Karpas-422 (cell line): ENCODE data around the gene KCNN2. TPM values are rescaled to one million over a fixed set of nuclear protein-coding genes. Genes with fewer than 3 reads are reported as not detected.

Source experiments
- DNase-seq: peaks from one replicate; pipeline ENCODE4 v3.0.0-alpha.2; 2015
- H2AFZ ChIP-seq: fragments of 200-600 bp; sonication (generic); 2 replicates; pipeline ENCODE4 v1.6.1; 2014; ENCODE audit warnings: antibody characterized with exemption, low read length, mixed read lengths
- H3K27ac ChIP-seq: fragments of 200-600 bp; sonication (generic); 2 replicates; pipeline ENCODE4 v1.5.1; 2014; ENCODE audit warnings: mild to moderate bottlenecking, low read length, moderate library complexity
- H3K27me3 ChIP-seq: fragments of 200-600 bp; sonication (generic); 2 replicates; pipeline ENCODE4 v1.6.1; 2014; ENCODE audit warnings: low read length, mixed read lengths
- H3K36me3 ChIP-seq: fragments of 200-600 bp; sonication (generic); 2 replicates; pipeline ENCODE4 v1.6.1; 2014; ENCODE audit warnings: low read length, mixed read lengths; ENCODE audit not compliant: insufficient read depth
- H3K4me1 ChIP-seq: fragments of 200-600 bp; sonication (generic); 2 replicates; pipeline ENCODE4 v1.6.1; 2014; ENCODE audit warnings: mild to moderate bottlenecking, low read length, mixed read lengths
- H3K4me2 ChIP-seq: fragments of 200-600 bp; sonication (generic); 2 replicates; pipeline ENCODE4 v1.6.1; 2014; ENCODE audit warnings: low read length, low read depth, mild to moderate bottlenecking; ENCODE audit not compliant: poor library complexity, severe bottlenecking
- H3K4me3 ChIP-seq: fragments of 200-600 bp; sonication (generic); 2 replicates; pipeline ENCODE4 v1.5.1; 2014; ENCODE audit warnings: mild to moderate bottlenecking, antibody characterized with exemption, low read length, mixed read lengths
- H3K79me2 ChIP-seq: fragments of 200-600 bp; sonication (generic); 2 replicates; pipeline ENCODE4 v1.6.1; 2014; ENCODE audit warnings: mild to moderate bottlenecking, low read length, mixed read lengths
- H3K9ac ChIP-seq: fragments of 200-600 bp; sonication (generic); 2 replicates; pipeline ENCODE4 v1.6.0; 2014; ENCODE audit warnings: low read length
- H3K9me2 ChIP-seq: fragments of 200-600 bp; sonication (generic), shearing (Covaris generic); replicated peaks from 2 replicates; pipeline ENCODE4 v1.6.0; 2014; ENCODE audit warnings: mild to moderate bottlenecking, low read length, moderate library complexity; ENCODE audit not compliant: insufficient read depth
- H3K9me3 ChIP-seq: fragments of 300-700, 200-600 bp; sonication (generic); 2 replicates; pipeline ENCODE4 v1.6.1; 2014; ENCODE audit warnings: low read length, mixed read lengths
- H4K20me1 ChIP-seq: fragments of 200-600 bp; sonication (generic); 2 replicates; pipeline ENCODE4 v1.6.1; 2014; ENCODE audit warnings: mild to moderate bottlenecking, antibody characterized with exemption, low read length, low read depth; ENCODE audit not compliant: insufficient read depth
- total RNA-seq: library from RNA; depleted of rRNA; stranded (reverse); fragments of >200 nt; shearing (Covaris generic); gene quantifications from 2 replicates; pipeline ENCODE4 v1.2.3, GENCODE V29; 2014; ENCODE audit warnings: low replicate concordance

Gene KCNN2
- total RNA-seq, 1 experiment from 2014 or later: not detected

- DNase-seq: no peak
- no peaks in the 10 kb centered on the region for H4K20me1 ChIP-seq
- H3K27ac ChIP-seq: no peak overlapping the region
- no peaks in the 10 kb centered on the region for H3K79me2 ChIP-seq
- H3K9ac ChIP-seq: no peak overlapping the region
- no peak overlapping the region for H3K4me2 ChIP-seq
- H3K36me3 ChIP-seq: no peaks in the 10 kb centered on the region
- no peaks in the 10 kb centered on the region for H3K9me3 ChIP-seq
- H3K4me3 ChIP-seq: no peak overlapping the region
- H3K27me3 ChIP-seq: no peaks in the 10 kb centered on the region
- no peaks in the 10 kb centered on the region for H3K4me1 ChIP-seq
- no peak overlapping the region for H2AFZ ChIP-seq
- H3K9me2 ChIP-seq: no peaks in the 10 kb centered on the region
These were observed 34.4 kb upstream of the KCNN2 start for GRCh38 chr5:114327474-114327873.

GRCh38 chr5:114327987-114328386 lies 33.9 kb upstream of the KCNN2 start:
- H4K20me1 ChIP-seq: no peaks in the 10 kb centered on the region
- H3K36me3 ChIP-seq: no peaks in the 10 kb centered on the region
- no peak overlapping the region for H2AFZ ChIP-seq
- no peaks in the 10 kb centered on the region for H3K9me3 ChIP-seq
- H3K27ac ChIP-seq: no peak overlapping the region
- H3K27me3 ChIP-seq: no peaks in the 10 kb centered on the region
- no peaks in the 10 kb centered on the region for H3K79me2 ChIP-seq
- H3K4me3 ChIP-seq: no peak overlapping the region
- H3K4me1 ChIP-seq: no peaks in the 10 kb centered on the region
- no peak overlapping the region for H3K4me2 ChIP-seq
- no peak for DNase-seq
- H3K9me2 ChIP-seq: no peaks in the 10 kb centered on the region
- H3K9ac ChIP-seq: no peak overlapping the region

- H3K36me3 ChIP-seq: no peaks in the 10 kb centered on the region
- no peaks in the 10 kb centered on the region for H4K20me1 ChIP-seq
- H3K27me3 ChIP-seq: no peaks in the 10 kb centered on the region
These were observed 30.8 kb upstream of the KCNN2 start for GRCh38 chr5:114330916-114331531.

DNA sequence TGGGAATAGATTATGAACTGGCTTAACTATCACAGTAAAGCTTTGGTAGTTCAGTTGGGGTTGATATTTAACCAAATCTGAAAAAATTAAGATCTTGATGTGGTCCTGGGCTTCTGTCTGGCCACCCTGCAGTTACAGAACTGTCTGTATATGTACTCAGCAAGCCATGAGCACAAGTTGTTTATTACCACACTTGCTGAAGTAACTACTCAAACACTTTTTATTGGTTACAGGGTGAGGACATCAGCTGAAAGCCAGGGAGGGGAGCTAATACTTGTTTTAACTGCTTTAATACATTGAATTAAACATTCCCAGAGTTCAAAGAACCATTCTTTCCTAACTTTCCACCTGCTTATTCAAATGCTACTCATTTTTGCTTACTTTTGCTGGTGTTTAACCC lies 29.4 kb upstream of the KCNN2 start:
- no peaks in the 10 kb centered on the region for H3K9me3 ChIP-seq
- no peaks in the 10 kb centered on the region for H4K20me1 ChIP-seq
- H3K4me3 ChIP-seq: no peak overlapping the region
- no peak overlapping the region for H3K4me2 ChIP-seq
- H3K4me1 ChIP-seq: no peaks in the 10 kb centered on the region
- H3K9me2 ChIP-seq: no peaks in the 10 kb centered on the region
- no peak overlapping the region for H2AFZ ChIP-seq
- H3K9ac ChIP-seq: no peak overlapping the region
- H3K27ac ChIP-seq: no peak overlapping the region
- no peaks in the 10 kb centered on the region for H3K27me3 ChIP-seq
- H3K79me2 ChIP-seq: no peaks in the 10 kb centered on the region
- DNase-seq: no peak
- H3K36me3 ChIP-seq: no peaks in the 10 kb centered on the region

More at GRCh38 chr5:114330916-114331531, 30.8 kb upstream of the KCNN2 start:
- Histone ChIP-seq H3K79me2 (no peaks in the 10 kb centered on the region), H2AFZ (no peak overlapping the region), H3K9me3 (no peaks in the 10 kb centered on the region), H3K4me2 (no peak overlapping the region), H3K9me2 (no peaks in the 10 kb centered on the region), H3K4me3 (no peak overlapping the region), H3K9ac (no peak overlapping the region), H3K4me1 (no peaks in the 10 kb centered on the region), H3K27ac (no peak overlapping the region)
- DNase-seq: no peak

DNA sequence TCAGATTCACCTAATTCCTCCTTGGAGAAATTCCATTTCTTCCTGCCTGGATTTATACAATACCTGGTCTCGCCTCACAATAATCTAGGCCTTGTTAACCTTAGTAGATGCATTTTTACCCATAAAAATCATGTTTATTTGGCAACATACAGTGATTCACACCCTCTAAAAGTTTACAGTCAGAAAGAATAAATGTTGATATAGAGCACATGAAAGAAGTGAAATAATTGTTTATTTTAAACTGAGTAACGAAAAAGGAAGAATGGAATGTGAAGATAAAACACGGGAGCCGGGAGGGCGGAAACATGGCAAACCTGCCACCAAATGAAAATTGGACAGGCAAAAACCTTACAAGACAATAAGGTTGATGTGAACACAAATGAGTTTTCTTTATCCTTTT lies 28.9 kb upstream of the KCNN2 start:
- H2AFZ ChIP-seq: no peak overlapping the region
- H3K4me2 ChIP-seq: no peak overlapping the region

DNA sequence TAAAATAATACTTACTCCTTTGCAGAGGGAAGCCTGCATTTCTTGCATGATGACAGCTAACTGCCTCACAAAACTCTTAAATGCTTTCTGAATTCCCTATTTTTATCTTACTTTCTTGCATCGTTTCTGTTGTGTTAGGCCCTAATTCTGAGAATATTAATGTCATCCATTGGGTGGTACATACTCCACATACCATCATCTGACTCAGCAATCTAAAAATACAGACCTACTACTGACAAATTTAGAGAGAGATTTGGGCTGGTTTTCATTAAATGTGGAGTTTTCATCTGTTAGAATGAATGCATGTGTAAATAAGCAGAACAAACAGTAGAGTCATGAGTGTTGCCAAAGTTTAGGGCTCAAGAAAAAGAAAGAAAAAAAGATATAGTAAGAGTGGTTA lies 26.5 kb upstream of the KCNN2 start:
- Histone ChIP-seq H3K79me2 (no peaks in the 10 kb centered on the region), H4K20me1 (no peaks in the 10 kb centered on the region), H3K9me3 (no peaks in the 10 kb centered on the region), H3K27ac (no peak overlapping the region), H3K36me3 (no peaks in the 10 kb centered on the region), H3K4me1 (no peaks in the 10 kb centered on the region), H3K4me2 (no peak overlapping the region), H3K9me2 (no peaks in the 10 kb centered on the region), H2AFZ (no peak overlapping the region), H3K4me3 (no peak overlapping the region), H3K27me3 (no peaks in the 10 kb centered on the region), H3K9ac (no peak overlapping the region)
- DNase-seq: no peak

More for the DNA sequence above, 28.9 kb upstream of the KCNN2 start:
- Histone ChIP-seq H3K4me1 (no peaks in the 10 kb centered on the region), H3K79me2 (no peaks in the 10 kb centered on the region), H4K20me1 (no peaks in the 10 kb centered on the region), H3K27me3 (no peaks in the 10 kb centered on the region), H3K36me3 (no peaks in the 10 kb centered on the region), H3K9ac (no peak overlapping the region), H3K9me3 (no peaks in the 10 kb centered on the region), H3K27ac (no peak overlapping the region), H3K4me3 (no peak overlapping the region), H3K9me2 (no peaks in the 10 kb centered on the region)
- DNase-seq: no peak

- no peaks in the 10 kb centered on the region for H3K4me1 ChIP-seq
- H3K9me3 ChIP-seq: no peaks in the 10 kb centered on the region
- no peak for DNase-seq
- no peaks in the 10 kb centered on the region for H3K27me3 ChIP-seq
- H3K9ac ChIP-seq: no peak overlapping the region
- no peak overlapping the region for H2AFZ ChIP-seq
- H3K36me3 ChIP-seq: no peaks in the 10 kb centered on the region
- no peak overlapping the region for H3K27ac ChIP-seq
- no peak overlapping the region for H3K4me2 ChIP-seq
- no peaks in the 10 kb centered on the region for H4K20me1 ChIP-seq
- no peak overlapping the region for H3K4me3 ChIP-seq
- no peaks in the 10 kb centered on the region for H3K9me2 ChIP-seq
- no peaks in the 10 kb centered on the region for H3K79me2 ChIP-seq
These were observed 22.8 kb upstream of the KCNN2 start for GRCh38 chr5:114339108-114339507.

- Histone ChIP-seq H3K9ac (no peak overlapping the region), H2AFZ (no peak overlapping the region), H3K9me3 (no peaks in the 10 kb centered on the region), H3K27ac (no peak overlapping the region), H3K36me3 (no peaks in the 10 kb centered on the region), H3K4me3 (no peak overlapping the region), H3K4me1 (no peaks in the 10 kb centered on the region), H3K27me3 (no peaks in the 10 kb centered on the region; the same call in 1 of the 2 replicates), H3K4me2 (no peak overlapping the region), H4K20me1 (no peaks in the 10 kb centered on the region), H3K9me2 (no peaks in the 10 kb centered on the region), H3K79me2 (no peaks in the 10 kb centered on the region)
- DNase-seq: no peak
These were observed 15.7 kb upstream of the KCNN2 start for GRCh38 chr5:114346181-114346580.
